K562 (cell line): ENCODE measurements around the gene UQCC2. TPM values are rescaled to one million over a fixed set of nuclear protein-coding genes. Genes with fewer than 3 reads are reported as not detected.
A peak's percentile ranks its signal among the peaks of the same experiment; 100 is the strongest.

ENCODE experiments used
- ATAC-seq: fragments of 200-7000 bp; cut with Tn5 transposase; 3 replicates; pipeline ENCODE4 v1.9.1; 2020; ENCODE audit warnings: moderate library complexity
- BruUV-seq: library from RNA; stranded (reverse); fragments of 400-500 nt; replicated peaks from 2 replicates; lab custom pipeline; 2021; lab: Mats Ljungman, UMichigan
- CTCF ChIA-PET: fragments of 300-600 bp; formaldehyde crosslinking; extraction: SDS; loops from one replicate; lab custom pipeline; 2021; ENCODE audit warnings: low intra/inter-chr PET ratio; lab: Yijun Ruan, JAX
- POLR2A ChIA-PET: fragments of 300-600, 350-650 bp; sonication (Branson Sonifier 250); formaldehyde crosslinking; extraction: SDS; loops from one replicate; lab custom pipeline; 2021; ENCODE audit warnings: antibody characterized with exemption, inconsistent platforms; lab: Yijun Ruan, JAX
- DNase-seq, 4 experiments: peaks; one replicate each; pipeline versions ENCODE4 v3.0.0 to v3.0.0-alpha.2; 2011 to 2018; ENCODE audit warnings: low spot score in 3 of 4, mixed read lengths in 3 of 4; ENCODE audit errors: extremely low read depth in 1 of 4
- FAIRE-seq: peaks from 2 replicates; lab custom pipeline; 2011; peaks lifted over from hg19 to GRCh38; lab: Jason Lieb, UNC
- H2AFZ ChIP-seq: 2 replicates; pipeline ENCODE4 v1.6.0; 2011; ENCODE audit warnings: low read depth, low read length, control low read depth, inconsistent platforms
- H3K27ac ChIP-seq: fragments of 200-600 bp; 3 replicates; pipeline ENCODE4 v1.8.0; 2011; ENCODE audit warnings: low read depth, mild to moderate bottlenecking, control low read depth, inconsistent platforms, low read length, moderate library complexity, mixed read lengths; ENCODE audit errors: extremely low read depth
- H3K27me3 ChIP-seq, 2 experiments: fragments of 300-600 bp in 1 of 2; 2 replicates in 1 of 2; 3 replicates in 1 of 2; pipeline versions ENCODE4 v1.6.0 to v1.8.0; 2011; ENCODE audit warnings: inconsistent platforms in 2 of 2, low read length in 2 of 2, mild to moderate bottlenecking in 1 of 2, mixed read lengths in 1 of 2, moderate library complexity in 1 of 2; ENCODE audit not compliant: control insufficient read depth in 2 of 2, insufficient read depth in 2 of 2
- H3K36me3 ChIP-seq: fragments of 300-600 bp; 3 replicates; pipeline ENCODE4 v1.8.0; 2011; ENCODE audit warnings: mild to moderate bottlenecking, low read length, inconsistent platforms; ENCODE audit not compliant: control insufficient read depth, insufficient read depth
- H3K4me1 ChIP-seq, 2 experiments: fragments of 200-600 bp in 1 of 2; replicated peaks in 1 of 2; 2 replicates in 1 of 2; 3 replicates in 1 of 2; pipeline versions ENCODE4 v1.5.1 to v1.8.0; 2011; ENCODE audit warnings: inconsistent platforms in 2 of 2, low read length in 2 of 2, mild to moderate bottlenecking in 1 of 2, mixed read lengths in 1 of 2, moderate library complexity in 1 of 2; ENCODE audit not compliant: control insufficient read depth in 2 of 2, insufficient read depth in 2 of 2
- H3K4me2 ChIP-seq: 2 replicates; pipeline ENCODE4 v1.6.1; 2011; ENCODE audit warnings: low read length, control low read depth, inconsistent platforms, mixed read lengths; ENCODE audit not compliant: insufficient read depth
- H3K4me3 ChIP-seq: fragments of 200-600 bp; sonication (generic), shearing (Covaris generic); 2 replicates; pipeline ENCODE4 v1.5.1; 2016; ENCODE audit warnings: control low read depth, inconsistent platforms
- H3K79me2 ChIP-seq: fragments of 200-600 bp; 3 replicates; pipeline ENCODE4 v1.8.0; 2011; ENCODE audit warnings: low read length, inconsistent platforms; ENCODE audit not compliant: control insufficient read depth, insufficient read depth
- H3K9ac ChIP-seq, 2 experiments: 2 replicates each; pipeline versions ENCODE4 v1.6.0 to v1.6.1; 2011; ENCODE audit warnings: low read depth in 2 of 2, low read length in 2 of 2, control low read depth in 1 of 2, inconsistent platforms in 1 of 2, mild to moderate bottlenecking in 1 of 2, mixed read lengths in 1 of 2; ENCODE audit not compliant: insufficient read depth in 1 of 2
- H3K9me1 ChIP-seq: one replicate; pipeline ENCODE4 v1.6.0; 2011; ENCODE audit warnings: inconsistent platforms, mild to moderate bottlenecking, low read length, moderate library complexity; ENCODE audit not compliant: control insufficient read depth, insufficient read depth
- H3K9me3 ChIP-seq: replicated peaks from 2 replicates; pipeline ENCODE4 v1.5.1; 2011; ENCODE audit warnings: low read depth, low read length, inconsistent platforms; ENCODE audit not compliant: control insufficient read depth, insufficient read depth
- H4K20me1 ChIP-seq: replicated peaks from 2 replicates; pipeline ENCODE4 v1.6.1; 2011; ENCODE audit warnings: low read length, inconsistent platforms, mixed read lengths; ENCODE audit not compliant: control insufficient read depth, insufficient read depth
- ARID1B ChIP-seq: fragments of 450-650 bp; IDR thresholded peaks from 2 replicates; pipeline ENCODE4 v1.6.1; 2016; ENCODE audit warnings: antibody characterized with exemption, mild to moderate bottlenecking, inconsistent platforms
- BMI1 ChIP-seq: fragments of 150-350 bp; IDR thresholded peaks from 2 replicates; pipeline ENCODE4 v1.6.1; 2014; ENCODE audit warnings: low read length
- E2F3 ChIP-seq: fragments of 250-450 bp; sonication (Bioruptor Pico); IDR thresholded peaks from 2 replicates; pipeline ENCODE4 v1.4.0; 2020; ENCODE audit warnings: mild to moderate bottlenecking
- EP300 ChIP-seq: IDR thresholded peaks from 2 replicates; pipeline ENCODE4 v1.6.1; 2012; ENCODE audit warnings: low read length, improper control_type of control experiment
- FOSL1 ChIP-seq: fragments of 200-800 bp; sonication (Bioruptor generic); conservative IDR thresholded peaks from 2 replicates; pipeline ENCODE4 v1.6.1; 2016; ENCODE audit warnings: missing genetic modification characterization, missing compliant biosample characterization
- FOXA3 ChIP-seq, 2 experiments: fragments of 450-650 bp in 1 of 2; sonication (generic) in 1 of 2; formaldehyde crosslinking; IDR thresholded peaks in 1 of 2; conservative IDR thresholded peaks in 1 of 2; 2 replicates each; pipeline versions ENCODE4 v1.4.0 to v1.8.0; 2020 to 2022; ENCODE audit warnings: mild to moderate bottlenecking in 2 of 2, missing genetic modification reagents in 1 of 2
- HMG20B ChIP-seq: fragments of 250-450 bp; sonication (Bioruptor Pico); IDR thresholded peaks from 2 replicates; pipeline ENCODE4 v1.5.0; 2021; ENCODE audit warnings: mild to moderate bottlenecking
- JUN ChIP-seq, 2 experiments: sonication (generic) in 1 of 2; formaldehyde crosslinking in 1 of 2; IDR thresholded peaks; 2 replicates each; pipeline versions ENCODE4 v1.6.1 to v1.8.0; 2012 to 2022; ENCODE audit warnings: borderline replicate concordance in 2 of 2, mild to moderate bottlenecking in 2 of 2, improper control_type of control experiment in 1 of 2, low read depth in 1 of 2, low read length in 1 of 2, missing genetic modification reagents in 1 of 2
- JUND ChIP-seq, 2 experiments: IDR thresholded peaks; 2 replicates in 1 of 2; 3 replicates in 1 of 2; pipeline ENCODE4 v1.6.1; 2011; ENCODE audit warnings: borderline replicate concordance in 2 of 2, low read depth in 2 of 2, low read length in 2 of 2, improper control_type of control experiment in 1 of 2, missing biosample characterization in 1 of 2, missing genetic modification characterization in 1 of 2, missing genetic modification reagents in 1 of 2
- KLF6 ChIP-seq: fragments of 250-450 bp; sonication (Bioruptor Pico); IDR thresholded peaks from 2 replicates; pipeline ENCODE4 v1.4.0; 2020; ENCODE audit warnings: mild to moderate bottlenecking, moderate library complexity, borderline replicate concordance
- MAZ ChIP-seq, 2 experiments: fragments of 450-650 bp in 1 of 2; sonication (generic) in 1 of 2; formaldehyde crosslinking; IDR thresholded peaks in 1 of 2; conservative IDR thresholded peaks in 1 of 2; 2 replicates each; pipeline versions ENCODE4 v1.4.0 to v1.5.0; 2020; ENCODE audit warnings: mild to moderate bottlenecking in 1 of 2, missing genetic modification reagents in 1 of 2
- PHTF2 ChIP-seq: fragments of 250-450 bp; sonication (Bioruptor Pico); IDR thresholded peaks from 2 replicates; pipeline ENCODE4 v1.5.0; 2021; ENCODE audit warnings: mild to moderate bottlenecking
- SETDB1 ChIP-seq: IDR thresholded peaks from one replicate; pipeline ENCODE4 v1.6.1; 2012; ENCODE audit warnings: low read length, control low read depth, inconsistent platforms
- ZNF121 ChIP-seq: sonication (generic); formaldehyde crosslinking; conservative IDR thresholded peaks from 2 replicates; pipeline ENCODE4 v1.8.0; 2022; ENCODE audit warnings: missing genetic modification reagents
- ZNF184 ChIP-seq: sonication (generic); formaldehyde crosslinking; IDR thresholded peaks from 2 replicates; pipeline ENCODE4 v1.5.0; 2020; ENCODE audit warnings: missing genetic modification reagents
- ZNF347 ChIP-seq: fragments of 450-650 bp; formaldehyde crosslinking; IDR thresholded peaks from 2 replicates; pipeline ENCODE4 v1.4.0; 2020; ENCODE audit warnings: low read depth, mild to moderate bottlenecking, moderate library complexity
- WGBS: fragments of 100-300 bp; shearing (Covaris generic); methylation state at CpG from one replicate; pipeline ENCODE4 v1.1.6; 2016; ENCODE audit warnings: low coverage, mixed read lengths; ENCODE audit not compliant: insufficient coverage; ENCODE audit errors: missing lambda C conversion rate; 5-methylcytosine and 5-hydroxymethylcytosine counted together
- in situ Hi-C: fragments of 300-500 bp; cut with MboI; formaldehyde crosslinking; loops from 4 replicates; pipeline ENCODE4 v1.15.0; 2018; ENCODE audit warnings: inconsistent platforms, mixed read lengths
- intact Hi-C: fragments of 100-400 bp; cut with micrococcal nuclease; formaldehyde crosslinking; loops from 2 replicates; pipeline ENCODE4 v1.14.2; 2022
- polyA plus RNA-seq, 8 experiments: library from polyadenylated mRNA; depleted of rRNA in 4 of 8; stranded (reverse) in 5 of 8; unstranded in 3 of 8; fragments of >200 nt; fragmentation: Nextera tagmentation in 2 of 8; fragmentation: Illumina TruSeq in 1 of 8; extraction: Ambion mirVana in 2 of 8; extraction: Trizol in 1 of 8; gene quantifications; 2 replicates each; pipeline versions ENCODE4 v1.2.1 to v1.2.3, GENCODE V29; 2011 to 2014; ENCODE audit warnings: inconsistent platforms in 1 of 8, missing spikeins in 1 of 8
- total RNA-seq, 7 experiments: library from RNA; depleted of rRNA in 6 of 7; stranded (reverse); fragments of >200 nt in 6 of 7; fragmentation: Illumina TruSeq in 2 of 7; extraction: Trizol in 2 of 7; gene quantifications; 2 replicates each; pipeline versions ENCODE4 v1.2.1 to v1.2.3, GENCODE V29; 2011 to 2021; ENCODE audit warnings: low replicate concordance in 1 of 7
- TF ChIP-seq, protein P1 (sequence below), 2 experiments: IDR thresholded peaks; 2 replicates each; pipeline ENCODE4 v1.6.1; 2012; ENCODE audit warnings: improper control_type of control experiment in 2 of 2, low read depth in 2 of 2, low read length in 2 of 2, borderline replicate concordance in 1 of 2
- TF ChIP-seq, protein P2 (sequence below), 2 experiments: fragments of 450-650 bp in 1 of 2; sonication (generic) in 1 of 2; formaldehyde crosslinking in 1 of 2; IDR thresholded peaks in 1 of 2; conservative IDR thresholded peaks in 1 of 2; 2 replicates each; pipeline versions ENCODE4 v1.6.1 to v1.8.1; 2016 to 2023; ENCODE audit warnings: mild to moderate bottlenecking in 2 of 2, moderate library complexity in 2 of 2, inconsistent platforms in 1 of 2, missing genetic modification reagents in 1 of 2

Gene UQCC2
- total and polyA plus RNA-seq, 9 of the 15 experiments (the other 6 are each of a cell fraction or from before 2014, with no cell fraction given), result 58.5 to 927 (median 158) TPM

DNA sequence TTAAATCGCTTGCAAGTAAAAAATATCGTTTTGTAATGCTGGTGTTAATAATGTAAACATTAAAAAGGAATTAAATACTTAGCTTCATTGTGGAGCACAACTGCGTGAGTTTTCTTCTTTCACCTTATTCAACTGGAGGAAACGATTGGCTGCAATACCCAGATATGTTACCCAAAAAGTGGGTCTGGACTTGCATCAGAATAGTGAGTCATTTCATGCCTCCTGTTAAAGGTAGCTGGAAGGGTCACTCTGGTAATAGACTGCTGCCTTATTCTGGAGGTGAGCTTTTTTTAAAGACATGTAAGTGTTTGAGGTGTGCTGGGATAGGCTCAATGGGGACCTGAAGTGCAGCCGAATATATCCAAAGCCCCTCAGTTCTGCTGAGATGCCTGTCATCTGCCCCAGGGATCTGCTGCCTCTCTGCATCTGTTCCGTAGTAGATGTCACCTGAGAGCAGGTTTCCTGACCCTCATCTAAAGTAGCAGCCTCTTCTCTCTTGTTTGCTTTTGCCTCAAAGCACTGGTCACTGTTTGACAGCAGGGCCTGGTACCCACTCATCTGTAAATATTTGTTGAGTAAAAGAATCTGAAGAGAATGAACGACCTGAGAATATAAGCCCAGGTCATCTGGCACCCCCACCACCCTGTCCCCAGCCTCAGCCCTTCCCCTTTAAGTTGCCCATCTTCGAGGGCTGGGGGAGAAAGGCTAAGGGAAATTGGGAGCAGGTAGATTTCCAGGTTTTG lies 5.6 kb upstream of the UQCC2 start:
- ChIA-PET CTCF (no interaction called here), POLR2A (no interaction called here)
- 10% methylated on average over 8 of the region's 8 CpGs for WGBS
- H4K20me1 ChIP-seq, result no peaks in the 10 kb centered on the region
- H3K27ac ChIP-seq, result no peak overlapping the region
- no peaks in the 10 kb centered on the region for H3K9me3 ChIP-seq
- BruUV-seq, result no TSS peak
- H2AFZ ChIP-seq, result no peak overlapping the region
- no peak overlapping the region for H3K9ac ChIP-seq
- no peak overlapping the region for H3K4me2 ChIP-seq
- FAIRE-seq (no peak), ATAC-seq (peak; percentile 44), DNase-seq (no peak)
- no peaks in the 10 kb centered on the region for H3K36me3 ChIP-seq
- intact Hi-C loops (no loop called here), in situ Hi-C loops (no loop called here)
- peaks cover 26 to 50% of the 10 kb centered on the region in 2 experiments for H3K27me3 ChIP-seq
- H3K79me2 ChIP-seq, result no peaks in the 10 kb centered on the region
- no peaks in the 10 kb centered on the region; a peak in 2 of 5 replicates for H3K4me1 ChIP-seq
- H3K9me1 ChIP-seq, result no peaks in the 10 kb centered on the region
- H3K4me3 ChIP-seq, result no peak overlapping the region
- TF ChIP-seq BMI1 (0 out of 2 replicates have a peak, but pooled peaks have one; percentile 51), ARID1B (peak; percentile 11; the same call in 1 of the 2 replicates), PHTF2 (CRISPR knock-in tag) (no peak), ZNF347 (CRISPR knock-in tag) (no peak), ZNF121 (no peak), JUN (IDR thresholded peaks at IDR 0.05; ENCODE audit: borderline replicate concordance, low read depth, low read length) (peak; percentile 71), JUN (CRISPR knock-in tag; IDR thresholded peaks at IDR 0.05; ENCODE audit: borderline replicate concordance) (no peak), HMG20B (CRISPR knock-in tag) (no peak), ZNF184 (no peak), KLF6 (CRISPR knock-in tag) (no peak), EP300 (0 out of 2 replicates have a peak, but pooled peaks have one; percentile 10), JUND (IDR thresholded peaks at IDR 0.05; ENCODE audit: borderline replicate concordance, low read depth, low read length) (peak; percentile 60; the same call in 1 of the 2 replicates), JUND (tag; IDR thresholded peaks at IDR 0.05; ENCODE audit: borderline replicate concordance, low read depth, low read length) (no peak; the same call in 2 of the 3 replicates), FOSL1 (tag) (peak; percentile 71), SETDB1 (no peak), MAZ (CRISPR knock-in tag; conservative IDR thresholded peaks at IDR 0.05 in 1 of 2, IDR thresholded peaks at IDR 0.05 in 1 of 2) (no peak), E2F3 (no peak), FOXA3 (CRISPR knock-in tag; conservative IDR thresholded peaks at IDR 0.05 in 1 of 2, IDR thresholded peaks at IDR 0.05 in 1 of 2) (no peak)
- TF ChIP-seq, protein P1, sequence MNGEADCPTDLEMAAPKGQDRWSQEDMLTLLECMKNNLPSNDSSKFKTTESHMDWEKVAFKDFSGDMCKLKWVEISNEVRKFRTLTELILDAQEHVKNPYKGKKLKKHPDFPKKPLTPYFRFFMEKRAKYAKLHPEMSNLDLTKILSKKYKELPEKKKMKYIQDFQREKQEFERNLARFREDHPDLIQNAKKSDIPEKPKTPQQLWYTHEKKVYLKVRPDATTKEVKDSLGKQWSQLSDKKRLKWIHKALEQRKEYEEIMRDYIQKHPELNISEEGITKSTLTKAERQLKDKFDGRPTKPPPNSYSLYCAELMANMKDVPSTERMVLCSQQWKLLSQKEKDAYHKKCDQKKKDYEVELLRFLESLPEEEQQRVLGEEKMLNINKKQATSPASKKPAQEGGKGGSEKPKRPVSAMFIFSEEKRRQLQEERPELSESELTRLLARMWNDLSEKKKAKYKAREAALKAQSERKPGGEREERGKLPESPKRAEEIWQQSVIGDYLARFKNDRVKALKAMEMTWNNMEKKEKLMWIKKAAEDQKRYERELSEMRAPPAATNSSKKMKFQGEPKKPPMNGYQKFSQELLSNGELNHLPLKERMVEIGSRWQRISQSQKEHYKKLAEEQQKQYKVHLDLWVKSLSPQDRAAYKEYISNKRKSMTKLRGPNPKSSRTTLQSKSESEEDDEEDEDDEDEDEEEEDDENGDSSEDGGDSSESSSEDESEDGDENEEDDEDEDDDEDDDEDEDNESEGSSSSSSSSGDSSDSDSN (IDR thresholded peaks at IDR 0.05; ENCODE audit: borderline replicate concordance in 1 of 2, low read depth in 2 of 2, low read length in 2 of 2), result no peak
- TF ChIP-seq, protein P2, sequence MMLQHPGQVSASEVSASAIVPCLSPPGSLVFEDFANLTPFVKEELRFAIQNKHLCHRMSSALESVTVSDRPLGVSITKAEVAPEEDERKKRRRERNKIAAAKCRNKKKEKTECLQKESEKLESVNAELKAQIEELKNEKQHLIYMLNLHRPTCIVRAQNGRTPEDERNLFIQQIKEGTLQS (IDR thresholded peaks at IDR 0.05), result peak; percentile 86
- TF ChIP-seq, protein P2 (CRISPR knock-in tag; conservative IDR thresholded peaks at IDR 0.05), result no peak
